Gastrocnemius medialis (tissue), 4 donors: Measurements from ENCODE around the gene MADD. TPM values are rescaled to one million over a fixed set of nuclear protein-coding genes. Genes with fewer than 3 reads are reported as not detected.

Experiments used
- ATAC-seq, 2 donors: fragments of 150-250 bp; one replicate each; pipeline ENCODE4 v1.9.1; 2016
- DNase-seq, 2 donors: peaks; one replicate each; pipeline ENCODE4 v3.0.0-alpha.2; 2019
- H3K27ac ChIP-seq, 4 donors: fragments of 200-600 bp; sonication (generic); 1 replicate in 1 of 4; 2 replicates in 3 of 4; pipeline ENCODE4 v1.5.1; 2016 to 2018; ENCODE audit warnings: mild to moderate bottlenecking in 2 of 4, moderate library complexity in 1 of 4
- H3K27me3 ChIP-seq, 3 donors: fragments of 200-600 bp; sonication (generic) in 2 of 3; 1 replicate in 1 of 3; 2 replicates in 2 of 3; pipeline versions ENCODE4 v1.5.1 to v1.6.0; 2016 to 2019; ENCODE audit warnings: mild to moderate bottlenecking in 1 of 3, moderate library complexity in 1 of 3
- H3K36me3 ChIP-seq, 2 donors: fragments of 200-600 bp; sonication (generic) in 1 of 2; one replicate each; pipeline ENCODE4 v1.5.1; 2017 to 2018
- H3K4me1 ChIP-seq, 2 donors: fragments of 200-600 bp; sonication (generic) in 1 of 2; one replicate each; pipeline ENCODE4 v1.5.1; 2016 to 2017; ENCODE audit warnings: mild to moderate bottlenecking in 2 of 2
- H3K4me3 ChIP-seq, 4 donors: fragments of 200-600 bp; sonication (generic) in 3 of 4; 1 replicate in 1 of 4; 2 replicates in 3 of 4; pipeline ENCODE4 v1.5.1; 2016 to 2019; ENCODE audit warnings: mild to moderate bottlenecking in 2 of 4
- H3K9me3 ChIP-seq, 3 donors: fragments of 200-600 bp; sonication (generic) in 2 of 3; 1 replicate in 1 of 3; 2 replicates in 2 of 3; pipeline ENCODE4 v1.5.1; 2016 to 2019
- POLR2A ChIP-seq, 2 donors: fragments of 450-650 bp; IDR thresholded peaks; one replicate each; pipeline ENCODE4 v1.6.1; 2017; ENCODE audit warnings: antibody characterized with exemption in 2 of 2, mild to moderate bottlenecking in 2 of 2, moderate library complexity in 2 of 2
- in situ Hi-C, 4 donors: fragments of 200-750 bp; cut with MboI; loops; one replicate each; pipeline versions ENCODE4 v1.15.0 to v1.8.0; 2017; ENCODE audit warnings: low sequenced_read_pairs in 4 of 4
- intact Hi-C: fragments of 100-400 bp; cut with DNase I; formaldehyde crosslinking; loops from one replicate; pipeline ENCODE4 v1.15.1; 2023; ENCODE audit warnings: low total_unique reads
- total RNA-seq, 4 donors: library from RNA; depleted of rRNA; stranded (reverse); fragments of >200 nt; gene quantifications; one replicate each; pipeline versions ENCODE4 v1.1.0 to v1.2.3, GENCODE V29; 2016
- TF ChIP-seq, protein P1 (sequence below), 5 experiments: fragments of 450-650 bp in 3 of 5; fragments of 200-600 bp in 2 of 5; sonication (generic) in 2 of 5; IDR thresholded peaks in 4 of 5; conservative IDR thresholded peaks in 1 of 5; 1 replicate in 4 of 5; 2 replicates in 1 of 5; pipeline ENCODE4 v1.5.1; 2016 to 2019; ENCODE audit warnings: antibody characterized with exemption in 5 of 5, mild to moderate bottlenecking in 3 of 5, moderate library complexity in 3 of 5

Gene MADD
- total RNA-seq, 4 donors from 2014 or later: 39.4 to 47.9 (median 41.6) TPM

DNA sequence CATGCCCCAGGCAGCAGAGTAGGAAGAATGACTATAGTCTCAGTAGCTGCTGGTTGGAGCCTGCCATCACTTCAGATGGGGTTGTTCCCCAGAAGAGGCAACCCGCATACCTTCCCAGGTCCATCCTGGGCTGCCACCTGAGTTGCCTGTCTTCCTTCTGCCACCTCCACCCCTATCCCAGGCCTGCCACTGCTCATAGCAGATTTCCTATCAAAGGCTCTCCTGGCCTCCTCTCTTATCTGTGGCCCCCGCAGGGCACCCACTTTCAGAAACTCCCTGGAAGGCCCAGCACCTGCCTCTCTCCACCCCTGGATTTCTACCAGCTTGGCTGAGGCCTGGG lies 12.8 kb upstream of the MADD start:
- no peak for ATAC-seq
- Histone ChIP-seq H3K27ac (peak overlapping the region; percentile 75 to 80 (median 77)), H3K36me3 (no peaks in the 10 kb centered on the region), H3K27me3 (no peaks in the 10 kb centered on the region), H3K4me3 (peak overlapping the region; percentile 45 to 51 (median 48)), H3K9me3 (no peaks in the 10 kb centered on the region), H3K4me1 (peaks cover 54 to 59% of the 10 kb centered on the region in 2 donors)
- TF ChIP-seq, protein P1, sequence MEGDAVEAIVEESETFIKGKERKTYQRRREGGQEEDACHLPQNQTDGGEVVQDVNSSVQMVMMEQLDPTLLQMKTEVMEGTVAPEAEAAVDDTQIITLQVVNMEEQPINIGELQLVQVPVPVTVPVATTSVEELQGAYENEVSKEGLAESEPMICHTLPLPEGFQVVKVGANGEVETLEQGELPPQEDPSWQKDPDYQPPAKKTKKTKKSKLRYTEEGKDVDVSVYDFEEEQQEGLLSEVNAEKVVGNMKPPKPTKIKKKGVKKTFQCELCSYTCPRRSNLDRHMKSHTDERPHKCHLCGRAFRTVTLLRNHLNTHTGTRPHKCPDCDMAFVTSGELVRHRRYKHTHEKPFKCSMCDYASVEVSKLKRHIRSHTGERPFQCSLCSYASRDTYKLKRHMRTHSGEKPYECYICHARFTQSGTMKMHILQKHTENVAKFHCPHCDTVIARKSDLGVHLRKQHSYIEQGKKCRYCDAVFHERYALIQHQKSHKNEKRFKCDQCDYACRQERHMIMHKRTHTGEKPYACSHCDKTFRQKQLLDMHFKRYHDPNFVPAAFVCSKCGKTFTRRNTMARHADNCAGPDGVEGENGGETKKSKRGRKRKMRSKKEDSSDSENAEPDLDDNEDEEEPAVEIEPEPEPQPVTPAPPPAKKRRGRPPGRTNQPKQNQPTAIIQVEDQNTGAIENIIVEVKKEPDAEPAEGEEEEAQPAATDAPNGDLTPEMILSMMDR (IDR thresholded peaks at IDR 0.05 in 4 of 5, conservative IDR thresholded peaks at IDR 0.05 in 1 of 5): no peak
- TF ChIP-seq POLR2A (IDR thresholded peaks at IDR 0.05): no peak
- in situ Hi-C loops: loop anchor here in 1 of 4 donors (10.0 kb wide), 1 partner anchor 98 kb away; the partner anchor contains the start of gene MYBPC3
- intact Hi-C loops: no loop called here
- DNase-seq: no peak

DNA sequence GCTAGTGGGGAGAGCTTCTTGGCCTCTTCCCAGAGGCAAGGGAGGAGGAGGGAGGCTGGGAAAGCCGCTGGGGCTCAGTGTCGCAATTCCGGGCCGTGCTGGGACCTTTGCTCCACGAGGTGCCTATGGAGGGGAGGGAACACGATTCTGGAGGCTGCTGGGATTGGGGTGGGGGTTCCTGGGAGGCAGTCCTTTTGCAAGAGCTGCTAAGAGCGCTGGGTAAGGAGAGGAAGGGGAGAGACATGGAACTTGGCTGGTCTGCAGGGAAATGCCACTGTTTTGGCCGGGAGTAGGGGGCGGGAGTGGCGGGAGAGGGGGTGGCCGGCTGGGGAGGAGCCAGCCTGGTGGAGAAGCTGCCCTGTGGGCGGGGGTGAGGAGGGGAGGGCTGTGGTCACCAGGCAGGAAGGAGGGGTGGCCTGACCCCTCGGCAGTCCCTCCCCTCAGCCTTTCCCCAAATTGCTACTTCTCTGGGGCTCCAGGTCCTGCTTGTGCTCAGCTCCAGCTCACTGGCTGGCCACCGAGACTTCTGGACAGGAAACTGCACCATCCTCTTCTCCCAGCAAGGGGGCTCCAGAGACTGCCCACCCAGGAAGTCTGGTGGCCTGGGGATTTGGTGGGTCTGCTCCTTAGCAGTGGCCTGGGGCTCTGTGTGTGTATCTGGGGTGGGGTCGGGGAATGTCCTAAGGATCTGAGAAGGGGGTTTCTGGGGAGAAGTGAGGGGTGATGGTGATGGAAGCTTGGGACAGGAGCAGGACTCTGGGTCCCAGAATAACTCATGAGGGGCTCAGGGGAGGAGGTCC lies 12.2 kb upstream of the MADD start, which contains the start of gene NR1H3:
Gene NR1H3 (plus strand): TSS at position 480 of the 800 bp plus-strand sequence. CDS start 1,221 bp downstream, outside the sequence.
- H3K4me3 ChIP-seq: peak within 1 kb of the TSS; percentile 45 to 51 (median 48)
- in situ Hi-C loops (loop anchor here in 1 of 4 donors (10.0 kb wide), 1 partner anchor 97 kb away; the partner anchor contains the start of gene MYBPC3), intact Hi-C loops (loop anchor here (1.0 kb wide), 1 partner anchor 98 kb away; no protein-coding TSS in a partner anchor)
- H3K27me3 ChIP-seq: no peaks in the 10 kb centered on the region
- TF ChIP-seq POLR2A (IDR thresholded peaks at IDR 0.05): no peak
- TF ChIP-seq, protein P1 (IDR thresholded peaks at IDR 0.05 in 4 of 5, conservative IDR thresholded peaks at IDR 0.05 in 1 of 5): peak; percentile 19 to 64 (median 60)
- peak within 1 kb of the TSS; percentile 75 to 80 (median 77) for H3K27ac ChIP-seq
- DNase-seq: peak; percentile 63 to 74
- no peaks in the 10 kb centered on the region for H3K36me3 ChIP-seq
- H3K9me3 ChIP-seq: no peaks in the 10 kb centered on the region
- peak; percentile 55 to 57 for ATAC-seq
- peaks cover 54 to 59% of the 10 kb centered on the region in 2 donors for H3K4me1 ChIP-seq

DNA sequence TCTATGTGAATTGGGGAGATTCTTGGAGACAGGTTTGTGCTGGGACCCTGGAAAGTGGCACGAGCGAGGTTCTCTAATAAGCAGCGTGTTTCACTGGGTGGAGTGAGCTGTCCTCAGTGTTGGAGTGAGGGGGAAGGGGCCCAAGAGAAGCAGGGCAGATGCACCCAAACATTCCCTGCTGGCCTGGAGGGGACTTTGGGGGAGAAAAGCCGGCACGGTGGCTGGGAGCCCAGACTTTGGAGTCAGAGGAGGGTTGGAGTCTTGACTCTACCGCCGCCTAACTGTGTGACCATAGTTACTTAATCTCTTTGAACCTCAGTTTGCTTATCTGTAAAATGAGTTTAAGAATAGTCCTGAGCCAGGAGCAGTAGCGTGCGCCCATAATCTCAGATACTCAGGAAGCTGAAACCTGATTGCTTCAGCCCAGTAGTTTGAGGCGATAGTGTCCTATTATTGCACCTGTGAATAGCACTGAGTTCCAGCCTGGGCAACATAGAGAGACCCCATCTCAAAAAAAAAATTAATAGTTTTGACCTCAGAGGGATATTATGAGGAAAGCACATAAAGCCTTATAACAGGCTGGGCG lies 11.5 kb upstream of the MADD start:
- ATAC-seq (no peak), DNase-seq (no peak)
- no peaks in the 10 kb centered on the region for H3K36me3 ChIP-seq
- no peaks in the 10 kb centered on the region for H3K27me3 ChIP-seq
- no peaks in the 10 kb centered on the region for H3K9me3 ChIP-seq
- peak overlapping the region; percentile 45 to 51 (median 48) for H3K4me3 ChIP-seq
- TF ChIP-seq, protein P1 (IDR thresholded peaks at IDR 0.05 in 4 of 5, conservative IDR thresholded peaks at IDR 0.05 in 1 of 5): no peak
- in situ Hi-C loops (loop anchor here in 1 of 4 donors (10.0 kb wide), 1 partner anchor 96 kb away; the partner anchor contains the start of gene MYBPC3), intact Hi-C loops (loop anchor here (1.0 kb wide), 1 partner anchor 97 kb away; no protein-coding TSS in a partner anchor)
- peaks cover 53 to 58% of the 10 kb centered on the region in 2 donors for H3K4me1 ChIP-seq
- peak overlapping the region; percentile 75 to 80 (median 77) for H3K27ac ChIP-seq

DNA sequence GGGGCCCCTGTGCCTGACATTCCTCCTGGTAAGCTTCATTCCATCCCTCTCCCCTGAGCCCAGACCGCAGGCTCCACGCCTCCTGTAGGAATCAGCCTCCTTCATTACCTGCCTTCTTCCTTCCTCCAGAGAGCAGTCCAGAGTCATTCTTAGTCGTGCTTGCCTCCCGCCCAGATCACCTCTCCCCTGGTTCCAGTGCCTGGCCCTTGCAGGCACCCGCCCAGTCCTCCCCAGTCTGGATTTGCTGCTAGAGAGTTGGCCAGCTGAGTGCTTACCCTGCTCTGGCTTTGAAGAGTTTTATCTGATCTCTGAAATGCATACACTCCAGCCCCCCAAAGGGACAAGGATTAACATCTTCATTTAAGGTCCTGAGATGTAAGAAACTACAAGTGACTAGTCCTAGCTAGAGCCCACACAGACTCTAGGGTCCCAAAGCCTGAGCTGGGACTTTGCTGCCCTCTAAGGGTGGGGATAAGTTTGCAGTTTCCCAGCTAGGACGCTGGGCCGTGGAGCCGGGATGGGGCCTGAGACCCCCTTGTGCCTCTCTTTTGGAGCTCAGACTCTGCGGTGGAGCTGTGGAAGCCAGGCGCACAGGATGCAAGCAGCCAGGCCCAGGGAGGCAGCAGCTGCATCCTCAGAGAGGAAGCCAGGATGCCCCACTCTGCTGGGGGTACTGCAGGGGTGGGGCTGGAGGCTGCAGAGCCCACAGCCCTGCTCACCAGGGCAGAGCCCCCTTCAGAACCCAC lies 10.5 kb upstream of the MADD start:
- H3K9me3 ChIP-seq: no peaks in the 10 kb centered on the region
- TF ChIP-seq POLR2A (IDR thresholded peaks at IDR 0.05): no peak
- TF ChIP-seq, protein P1 (IDR thresholded peaks at IDR 0.05 in 4 of 5, conservative IDR thresholded peaks at IDR 0.05 in 1 of 5): peak; percentile 20 to 71 (median 57)
- DNase-seq (no peak), ATAC-seq (peak; percentile 21 to 54)
- H3K27ac ChIP-seq: peak overlapping the region; percentile 7 to 80 (median 75)
- H3K4me1 ChIP-seq: peaks cover 43 to 48% of the 10 kb centered on the region in 2 donors
- H3K36me3 ChIP-seq: no peaks in the 10 kb centered on the region
- in situ Hi-C loops: loop anchor here in 1 of 4 donors (10.0 kb wide), 1 partner anchor 95 kb away; the partner anchor contains the start of gene MYBPC3
- H3K27me3 ChIP-seq: no peaks in the 10 kb centered on the region
- H3K4me3 ChIP-seq: peak overlapping the region in 1 of 4 donors; percentile 51
- intact Hi-C loops: no loop called here
